Heart right ventricle (tissue), 16 donors: ENCODE results near the gene POLE4. TPM values are rescaled to one million over a fixed set of nuclear protein-coding genes. Genes with fewer than 3 reads are reported as not detected.

Experiments
- ATAC-seq, 8 donors: fragments of 200-7000 bp; cut with Tn5 transposase; one replicate each; pipeline ENCODE4 v1.9.1; 2020; ENCODE audit warnings: mild to moderate bottlenecking in 8 of 8, moderate library complexity in 8 of 8, moderate number of reproducible peaks in 1 of 8
- DNase-seq, 2 donors: peaks; one replicate each; pipeline ENCODE4 v3.0.0-alpha.2; 2020
- H3K27ac ChIP-seq, 10 donors: fragments of 200-600 bp; sonication (generic) in 2 of 10; one replicate each; pipeline versions ENCODE4 v1.5.0 to v1.8.0; 2020 to 2022; ENCODE audit warnings: mild to moderate bottlenecking in 3 of 10
- H3K27me3 ChIP-seq, 7 donors: fragments of 200-600 bp; one replicate each; pipeline ENCODE4 v1.8.0; 2021 to 2022; ENCODE audit warnings: mild to moderate bottlenecking in 2 of 7
- H3K36me3 ChIP-seq, 9 donors: fragments of 200-600 bp; sonication (generic) in 1 of 9; one replicate each; pipeline versions ENCODE4 v1.5.0 to v1.8.0; 2020 to 2022; ENCODE audit warnings: mild to moderate bottlenecking in 2 of 9
- H3K4me1 ChIP-seq, 9 donors: fragments of 200-600 bp; sonication (generic) in 1 of 9; one replicate each; pipeline versions ENCODE4 v1.5.0 to v1.8.0; 2020 to 2022; ENCODE audit warnings: mild to moderate bottlenecking in 4 of 9
- H3K4me3 ChIP-seq, 10 donors: fragments of 200-600 bp; sonication (generic) in 2 of 10; one replicate each; pipeline versions ENCODE4 v1.5.0 to v1.8.0; 2020 to 2022; ENCODE audit warnings: mild to moderate bottlenecking in 7 of 10, moderate library complexity in 2 of 10
- H3K9me3 ChIP-seq, 11 donors: fragments of 200-600 bp in 10 of 11; sonication (generic) in 2 of 11; one replicate each; pipeline versions ENCODE4 v1.5.0 to v1.8.0; 2013 to 2022; ENCODE audit warnings: mild to moderate bottlenecking in 2 of 11, control low read depth in 1 of 11, moderate library complexity in 1 of 11
- CTCF ChIP-seq, 9 donors: fragments of 200-600 bp; sonication (generic) in 2 of 9; IDR thresholded peaks; one replicate each; pipeline versions ENCODE4 v1.5.0 to v1.8.0; 2021 to 2022; ENCODE audit warnings: antibody characterized with exemption in 9 of 9, mild to moderate bottlenecking in 5 of 9, moderate library complexity in 1 of 9
- WGBS, 2 donors: extraction: QIAGEN DNeasy Blood & Tissue Kit; methylation state at CpG; one replicate each; pipeline ENCODE4 v1.1.7; 2013; ENCODE audit warnings: inconsistent platforms in 1 of 2; 5-methylcytosine and 5-hydroxymethylcytosine counted together
- intact Hi-C, 10 donors: fragments of 100-400 bp; cut with DNase I; formaldehyde crosslinking; loops; one replicate each; pipeline versions ENCODE4 v1.11.1 to v1.14.2; 2022
- polyA plus RNA-seq, 2 donors: library from polyadenylated mRNA; stranded (reverse); fragments of 200-250 nt; gene quantifications; one replicate each; pipeline ENCODE4 v1.2.3, GENCODE V29; 2013
- total RNA-seq, 10 donors: library from RNA; stranded (reverse); fragmentation: NEBNext Ultra II Directional in 3 of 10; extraction: Animal tissue kit (Norgen Biotek cat#: 25700) in 3 of 10; gene quantifications; one replicate each; pipeline versions ENCODE4 v1.2.1 to v1.2.4, GENCODE V29; 2021 to 2023
- donor health status: Arrhythmogenic right ventricular cardiomyopathy.
- donor health status: ischemic (EF 13 %, LVEDD 7.1; RV severe dilation, severe dysfunction).
- donor health status: healthy with polysubstance abuse.
- donor health status: DM: no; HTN: yes; CAD: no.
- donor health status: DM: no; HTN: no; CAD: no.
- donor health status: ischemic (EF 25% LVEDD 6.9; RV normal size, moderate dysfunction).
- donor health status: ischemic (EF 25% LVEDD 5.7; RV mildly dilated, moderate dysfunction).
- donor health status: healthy.
- donor health status: DM: yes; HTN: yes; CAD: no.
- donor health status: Ischemic cardiomyopathy.
- donor health status: ischemic (EF 35%, LVEDD 5.7; RV mildly dilated, moderate dysfunction).
- donor health status: nonischemic (EF 11% LVEDD 7.7; RV severe dilation, severe dysfunction).
- donor health status: DM: yes; HTN: yes; CAD: no.
- donor health status: PGD.
- donor health status: ischemic (EF 29% LVEDD 5.4; RV normal size, mild dysfunction).
- donor health status: nonischemic (EF 23%, LVEDD 6.1; RV moderate dilation, normal function).

POLE4 gene
- total and polyA plus RNA-seq, 12 donors, result 24.8 to 83.5 (median 39.8) TPM

- H3K9me3 ChIP-seq, result no peaks in the 10 kb centered on the region
- no peak overlapping the region for H3K27ac ChIP-seq
- H3K4me1 ChIP-seq, result peaks cover 0 to 15% (median 0%) of the 10 kb centered on the region in 9 donors
- WGBS, 2 donors, result 64 to 85% methylated on average over 2 of the region's 2 CpGs
- H3K27me3 ChIP-seq, result peaks cover 0 to under 1% (median 0%) of the 10 kb centered on the region in 7 donors
- DNase-seq (no peak), ATAC-seq (no peak)
- intact Hi-C loops, result loop anchor here in 4 of 10 donors (10.0 kb wide), 6 partner anchors 129 to 699 kb away; partner anchors contain the start of gene TACR1 (in 1 of the 4)
- H3K4me3 ChIP-seq, result no peak overlapping the region
- H3K36me3 ChIP-seq, result no peaks in the 10 kb centered on the region
- TF ChIP-seq CTCF (IDR thresholded peaks at IDR 0.05), result no peak
Measured at GRCh38 chr2:74925361-74925786, 33.1 kb upstream of the POLE4 start.

GRCh38 chr2:74927621-74928020, 30.8 kb upstream of the POLE4 start:
- intact Hi-C loops, result loop anchor here in 4 of 10 donors (10.0 kb wide), 6 partner anchors 127 to 697 kb away; partner anchors contain the start of gene TACR1 (in 1 of the 4)
- ATAC-seq (no peak), DNase-seq (no peak)
- no peaks in the 10 kb centered on the region for H3K36me3 ChIP-seq
- WGBS, 2 donors, result 82 to 88% methylated on average over 5 of the region's 5 CpGs
- H3K9me3 ChIP-seq, result no peaks in the 10 kb centered on the region
- no peak overlapping the region for H3K27ac ChIP-seq
- peaks cover 0 to 12% (median 0%) of the 10 kb centered on the region in 9 donors for H3K4me1 ChIP-seq
- no peak overlapping the region for H3K4me3 ChIP-seq
- TF ChIP-seq CTCF (IDR thresholded peaks at IDR 0.05), result no peak
- no peaks in the 10 kb centered on the region for H3K27me3 ChIP-seq

- H3K27me3 ChIP-seq, result peaks cover 0 to 5% (median 0%) of the 10 kb centered on the region in 7 donors
- no peak overlapping the region for H3K27ac ChIP-seq
- no peaks in the 10 kb centered on the region for H3K36me3 ChIP-seq
- intact Hi-C loops, result no loop called here
- H3K4me1 ChIP-seq, result no peaks in the 10 kb centered on the region
- no peak for DNase-seq
- H3K4me3 ChIP-seq, result no peak overlapping the region
- no peak for ATAC-seq
- WGBS, 2 donors, result 83 to 97% methylated on average over 8 of the region's 8 CpGs
- H3K9me3 ChIP-seq, result no peaks in the 10 kb centered on the region
- TF ChIP-seq CTCF (IDR thresholded peaks at IDR 0.05), result no peak
Measured at GRCh38 chr2:74930811-74931486, 27.5 kb upstream of the POLE4 start.

GRCh38 chr2:74931940-74932339, 26.5 kb upstream of the POLE4 start:
- Histone ChIP-seq H3K36me3 (no peaks in the 10 kb centered on the region), H3K27ac (no peak overlapping the region), H3K9me3 (no peaks in the 10 kb centered on the region), H3K4me3 (no peak overlapping the region), H3K27me3 (peaks cover 0 to 5% (median 0%) of the 10 kb centered on the region in 7 donors), H3K4me1 (no peaks in the 10 kb centered on the region)
- no peak for TF ChIP-seq CTCF (IDR thresholded peaks at IDR 0.05)
- WGBS, 2 donors, result 68 to 95% methylated on average over 2 of the region's 2 CpGs
- intact Hi-C loops, result no loop called here
- DNase-seq, result no peak
- ATAC-seq, result no peak
